Measurements from ENCODE around the gene ARHGEF28. TPM values are rescaled to one million over a fixed set of nuclear protein-coding genes. Genes with fewer than 3 reads are reported as not detected.

Gene ARHGEF28
- total RNA-seq, 1 donor from 2014 or later, result 14.4 TPM

DNA sequence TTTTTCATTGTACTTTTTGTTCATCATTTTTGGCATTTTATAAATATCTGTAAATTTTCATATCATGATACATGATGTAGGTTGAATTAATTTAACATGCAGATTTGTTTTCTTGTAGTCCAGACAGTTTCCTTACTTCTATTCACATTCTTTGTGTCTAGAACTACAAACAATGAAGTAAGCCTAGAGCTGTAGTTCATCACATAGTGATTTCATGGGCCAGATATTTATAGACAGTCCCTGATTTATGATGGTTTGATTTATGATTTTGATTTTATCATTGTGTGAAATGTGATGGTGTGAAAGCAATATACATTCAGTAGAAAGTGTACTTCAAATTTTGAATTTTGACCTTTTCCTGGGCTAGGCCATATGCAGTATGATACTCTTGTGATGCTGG, 139.0 kb downstream of the ARHGEF28 start:
- ATAC-seq, result no peak

GRCh38 chr5:73766902-73767301, 140.9 kb downstream of the ARHGEF28 start:
- ATAC-seq, result no peak
- DNase-seq (ENCODE audit: low spot score), result no peak

More for the DNA sequence above, 139.0 kb downstream of the ARHGEF28 start:
- no peak for DNase-seq (ENCODE audit: low spot score)

DNA sequence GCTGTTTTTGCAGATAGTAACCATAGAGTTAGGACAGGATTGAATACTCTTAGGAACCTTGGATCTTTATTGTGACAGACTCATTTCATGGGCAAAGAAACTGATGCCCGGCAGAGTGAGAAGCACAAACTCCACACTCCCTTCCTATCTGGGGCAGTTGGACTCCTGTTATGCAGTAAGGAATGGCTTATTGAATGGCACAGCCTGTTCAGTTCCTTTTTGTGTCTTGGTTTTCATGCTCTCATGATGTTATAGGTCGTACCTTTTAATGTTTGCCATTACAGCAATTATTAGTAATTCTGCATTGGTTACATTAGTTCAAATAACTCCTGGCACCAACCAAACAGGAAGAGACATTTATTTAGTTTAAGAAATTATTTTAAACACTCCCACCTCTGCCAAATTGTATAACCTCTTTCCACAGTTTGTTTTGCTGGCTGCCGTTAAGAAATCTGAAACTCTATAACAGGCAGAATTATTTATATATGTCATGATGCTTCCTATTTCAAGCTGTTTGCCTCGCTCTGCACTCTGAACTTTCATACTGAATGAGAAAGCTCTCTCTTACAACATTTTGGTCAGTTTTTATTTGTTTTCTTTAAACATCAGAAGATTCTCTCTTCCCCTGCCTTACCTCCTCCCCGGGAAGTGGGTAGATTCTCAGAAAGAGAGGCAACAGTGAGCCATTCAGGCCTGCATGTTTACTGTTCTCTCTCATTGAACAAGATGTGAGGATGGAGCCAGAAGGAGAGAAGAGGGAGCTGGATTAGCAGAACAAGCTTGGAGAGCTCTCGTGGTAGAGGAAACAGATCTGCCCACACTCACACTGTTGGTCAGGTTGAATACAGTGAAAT, 144.4 kb downstream of the ARHGEF28 start:
- ATAC-seq, result peak; percentile 33

DNA sequence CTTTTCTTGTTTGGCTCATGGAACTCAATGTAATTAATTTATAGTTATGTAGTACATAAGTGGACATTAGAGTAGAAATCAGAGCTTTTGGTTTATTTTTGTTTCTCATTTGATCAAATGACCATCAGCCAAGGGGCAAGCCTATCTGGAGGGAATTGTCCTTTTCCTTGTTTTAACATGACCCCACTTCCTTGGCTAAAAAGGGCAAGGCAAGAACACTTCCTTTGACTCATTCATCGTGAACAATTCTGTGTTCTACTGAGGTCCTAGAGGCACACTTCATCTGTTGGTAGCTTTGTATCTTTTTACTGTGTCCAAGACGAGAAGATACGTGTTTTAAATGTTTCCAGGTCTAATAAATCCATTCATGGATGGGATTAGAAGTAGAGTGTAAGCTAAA, 148.9 kb downstream of the ARHGEF28 start:
- ATAC-seq (no peak), DNase-seq (ENCODE audit: low spot score) (no peak)

More for the DNA sequence above, 144.4 kb downstream of the ARHGEF28 start:
- DNase-seq (ENCODE audit: low spot score), result no peak

- no peak for DNase-seq (ENCODE audit: low spot score)
- no peak for ATAC-seq
Observed at GRCh38 chr5:73776405-73776804, 150.4 kb downstream of the ARHGEF28 start.

DNA sequence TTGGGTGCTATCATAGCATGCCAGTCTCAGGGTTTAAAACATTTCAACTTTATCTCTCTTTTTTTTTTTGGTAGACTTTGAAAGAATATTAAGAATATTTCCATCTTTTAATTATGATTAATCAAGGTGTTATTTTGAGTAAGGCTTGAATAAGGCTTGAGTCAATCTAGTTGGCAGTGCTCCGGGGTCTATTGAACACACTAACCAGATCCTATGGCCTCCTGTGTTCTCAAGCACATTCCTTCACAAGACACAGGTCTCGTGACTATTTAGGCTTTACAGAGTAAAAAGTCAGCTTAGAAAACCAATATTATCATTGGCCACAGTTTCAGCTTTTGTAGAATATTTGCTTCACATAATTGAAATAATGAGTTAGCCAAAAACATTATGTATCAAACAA, 151.2 kb downstream of the ARHGEF28 start:
- DNase-seq (ENCODE audit: low spot score) (no peak), ATAC-seq (no peak)

- DNase-seq (ENCODE audit: low spot score) (no peak), ATAC-seq (peak; percentile 11)
Observed at GRCh38 chr5:73780302-73781080, 154.5 kb downstream of the ARHGEF28 start.

- DNase-seq (ENCODE audit: low spot score) (no peak), ATAC-seq (no peak)
Observed at GRCh38 chr5:73781107-73781768, 155.2 kb downstream of the ARHGEF28 start.

DNA sequence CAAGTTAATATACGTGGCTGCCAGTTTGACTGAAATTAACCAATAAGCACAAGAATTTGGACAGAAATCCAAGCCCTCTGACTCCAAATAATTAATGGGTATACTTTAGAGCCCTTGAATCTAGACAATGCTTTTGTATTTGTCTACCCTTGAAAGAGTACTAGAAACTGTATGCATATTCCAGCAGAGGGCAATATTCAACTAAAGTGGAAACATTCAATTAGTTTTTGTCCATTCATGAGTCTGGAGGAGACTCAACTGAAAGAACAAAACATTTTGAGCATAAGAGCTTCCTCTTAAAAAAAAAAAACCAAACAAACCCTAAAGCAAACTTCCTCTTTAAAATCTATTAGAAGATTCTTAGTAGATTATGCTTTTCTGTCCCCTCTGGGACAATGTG, 157.8 kb downstream of the ARHGEF28 start:
- DNase-seq (ENCODE audit: low spot score), result no peak
- peak; percentile 65 for ATAC-seq

- ATAC-seq (no peak), DNase-seq (ENCODE audit: low spot score) (no peak)
Observed at GRCh38 chr5:73786043-73786831, 160.2 kb downstream of the ARHGEF28 start.

DNA sequence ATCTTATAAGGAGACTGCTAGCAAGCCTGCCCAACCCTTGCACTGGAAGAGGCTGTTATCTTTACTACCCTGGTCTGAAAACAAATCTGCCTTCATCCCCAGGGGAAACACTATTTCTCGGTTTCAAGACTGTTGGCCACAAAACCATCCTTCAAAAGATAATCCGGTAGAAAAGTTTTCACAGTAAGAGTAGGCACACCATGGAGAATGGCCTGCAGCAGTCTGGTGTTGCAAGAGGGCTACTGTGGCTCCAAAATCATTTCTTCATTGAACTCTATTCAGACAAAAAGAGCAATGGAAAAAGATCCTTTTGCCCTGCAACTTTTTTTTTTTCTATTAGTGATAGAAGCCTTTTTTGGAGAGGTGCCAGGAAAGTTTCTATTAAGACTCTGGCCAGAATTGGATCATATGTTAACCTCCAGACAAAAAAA, 163.9 kb downstream of the ARHGEF28 start:
- DNase-seq (ENCODE audit: low spot score) (no peak), ATAC-seq (no peak)

- ATAC-seq, result no peak
- no peak for DNase-seq (ENCODE audit: low spot score)
Observed at GRCh38 chr5:73791389-73791788, 165.4 kb downstream of the ARHGEF28 start.

GRCh38 chr5:73792687-73793320, 166.8 kb downstream of the ARHGEF28 start:
- peak; percentile 99 for ATAC-seq
- DNase-seq (ENCODE audit: low spot score), result peak; percentile 77

- ATAC-seq, result no peak
- no peak for DNase-seq (ENCODE audit: low spot score)
Observed at GRCh38 chr5:73793911-73794310, 167.9 kb downstream of the ARHGEF28 start.

DNA sequence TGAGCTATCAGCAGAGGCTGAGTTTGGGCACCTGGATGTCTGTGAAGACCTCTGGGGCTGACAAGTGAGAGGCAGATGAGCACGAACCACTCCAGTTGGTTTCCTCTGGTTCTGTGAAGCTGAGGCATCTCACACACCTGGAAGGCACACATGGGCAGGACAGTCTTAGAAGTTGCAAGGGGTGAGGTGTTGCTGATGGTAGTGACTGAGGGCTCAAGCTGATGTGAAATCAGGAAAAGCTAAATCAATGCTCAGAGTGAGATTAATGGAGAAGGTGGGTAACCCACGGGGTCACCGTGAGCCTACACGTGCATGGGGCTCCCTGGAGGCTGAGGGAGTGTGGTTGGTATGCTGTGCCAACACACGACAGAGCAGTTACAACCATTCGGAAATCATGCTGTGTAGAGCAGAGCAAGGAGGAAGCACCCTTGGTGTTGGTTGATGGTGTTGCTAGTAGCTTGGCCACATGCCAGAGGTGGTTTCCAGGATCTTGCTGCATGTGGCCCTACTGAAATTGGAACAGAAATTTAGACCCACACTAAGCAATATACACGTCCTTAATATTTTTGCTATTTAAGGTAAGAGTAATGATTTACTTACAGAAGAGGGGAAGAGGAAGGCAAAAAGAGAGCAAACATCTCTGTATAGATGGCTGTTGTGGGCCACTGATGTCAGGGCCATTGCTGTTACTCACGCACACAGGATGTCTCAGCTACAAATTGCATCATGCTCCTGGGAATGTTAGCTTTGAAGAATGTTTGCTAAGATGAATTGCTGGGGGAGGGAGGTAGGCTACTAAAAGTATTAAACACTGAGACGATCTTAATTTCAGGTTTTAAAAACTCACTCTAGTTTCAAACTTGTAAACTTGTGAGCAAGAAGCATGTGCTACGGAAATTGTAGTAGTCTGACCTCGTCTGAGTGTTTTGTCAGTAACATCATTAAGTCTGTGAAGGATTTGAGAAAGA, 170.5 kb downstream of the ARHGEF28 start:
- DNase-seq (ENCODE audit: low spot score), result no peak
- ATAC-seq, result peak; percentile 7

GRCh38 chr5:73797132-73797510, 171.1 kb downstream of the ARHGEF28 start:
- no peak for DNase-seq (ENCODE audit: low spot score)
- no peak for ATAC-seq

DNA sequence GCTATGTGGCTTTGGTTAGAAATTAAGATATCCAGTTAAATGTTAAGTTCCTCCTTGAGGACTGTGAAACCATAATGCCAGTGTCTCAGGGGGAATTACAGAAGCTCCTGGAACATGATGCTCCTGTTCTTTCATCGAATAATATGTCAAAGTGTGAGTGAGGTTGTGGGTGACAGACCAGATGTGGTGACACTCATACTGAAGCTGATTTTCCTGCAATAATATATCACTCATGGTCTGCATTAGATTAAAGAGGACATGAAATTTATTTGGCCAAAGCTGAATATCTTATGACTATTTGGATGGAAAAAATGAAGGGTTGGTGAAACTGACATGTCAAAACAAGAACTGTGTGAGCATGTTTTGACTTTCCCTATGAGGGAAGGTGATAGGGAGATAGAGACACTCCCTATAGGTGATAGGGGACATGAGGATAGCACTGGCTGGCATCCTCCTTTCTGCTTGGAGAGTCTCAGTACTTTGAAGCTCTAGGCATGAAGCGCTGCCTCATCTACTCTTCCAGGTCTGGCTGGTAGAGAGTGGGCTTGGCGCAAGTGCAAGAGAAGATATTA, 173.5 kb downstream of the ARHGEF28 start:
- no peak for DNase-seq (ENCODE audit: low spot score)

DNA sequence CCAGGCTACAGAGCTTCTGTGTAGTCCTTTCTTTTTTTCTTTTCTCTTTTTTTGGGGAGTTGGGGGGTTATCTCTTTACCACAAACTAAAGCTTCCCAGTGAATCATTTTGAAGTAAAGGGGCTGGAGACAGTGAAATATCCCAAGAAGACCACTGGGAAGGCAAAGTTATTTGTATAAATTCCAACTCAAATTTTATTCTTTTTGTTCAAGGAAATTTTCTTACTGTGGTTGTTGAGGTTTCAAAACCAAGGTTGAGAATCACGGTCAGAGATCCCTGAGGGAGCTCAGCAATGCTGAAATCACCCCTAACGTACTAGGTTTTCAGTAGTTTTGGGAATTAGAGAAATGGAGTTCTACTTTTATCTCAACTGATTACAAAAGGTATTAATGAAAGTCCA, 175.7 kb downstream of the ARHGEF28 start:
- no peak for ATAC-seq
- no peak for DNase-seq (ENCODE audit: low spot score)

More for the DNA sequence above, 173.5 kb downstream of the ARHGEF28 start:
- no peak for ATAC-seq

DNA sequence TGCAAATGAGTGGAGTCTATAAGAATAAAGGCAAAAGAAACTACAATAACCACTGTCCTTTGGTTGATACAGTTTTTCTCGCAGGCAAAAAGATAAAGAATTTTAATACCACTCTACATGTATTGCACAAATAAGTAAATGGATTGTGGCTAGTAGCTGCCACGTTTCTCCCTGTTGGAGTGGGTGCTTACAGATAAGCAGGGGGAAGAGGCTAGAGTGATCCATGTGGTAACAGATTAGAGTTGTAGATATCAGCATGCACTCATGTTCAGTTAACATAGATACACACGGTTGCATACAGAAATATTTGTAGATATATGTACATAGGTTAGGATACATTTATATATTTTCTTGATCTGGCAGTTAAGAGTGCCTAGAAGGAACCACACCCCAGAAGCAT, 179.5 kb downstream of the ARHGEF28 start:
- ATAC-seq (peak; percentile 33), DNase-seq (ENCODE audit: low spot score) (no peak)

All from left lobe of liver (tissue), 2 donors.